ENCODE measurements around the gene C9orf153.

- TF ChIP-seq NFRKB (IDR thresholded peaks at IDR 0.05) (no peak), ZNF384 (IDR thresholded peaks at IDR 0.05) (no peak), SUZ12 (IDR thresholded peaks at IDR 0.05) (no peak), PKNOX1 (IDR thresholded peaks at IDR 0.05) (no peak), LEF1 (IDR thresholded peaks at IDR 0.05; ENCODE audit: borderline replicate concordance) (no peak), ELF4 (IDR thresholded peaks at IDR 0.05) (no peak), FOXK2 (IDR thresholded peaks at IDR 0.05) (no peak), FOXA1 (IDR thresholded peaks at IDR 0.05) (no peak), BHLHE40 (IDR thresholded peaks at IDR 0.05; ENCODE audit: borderline replicate concordance) (no peak), FOXM1 (IDR thresholded peaks at IDR 0.05; ENCODE audit: borderline replicate concordance) (no peak), SP1 (IDR thresholded peaks at IDR 0.05) (no peak), ARNT (IDR thresholded peaks at IDR 0.05) (no peak)
These were observed 3.0 kb upstream of the C9orf153 start for GRCh38 chr9:86262492-86262891.
